WTC11 (cell line): ENCODE measurements around the gene ASS1. TPM values are rescaled to one million over a fixed set of nuclear protein-coding genes. Genes with fewer than 3 reads are reported as not detected.

ENCODE experiments used
- ATAC-seq: fragments of 200-7000 bp; cut with Tn5 transposase; 2 replicates; pipeline ENCODE4 v1.10.0; 2021; ENCODE audit warnings: mild to moderate bottlenecking, moderate library complexity
- CTCF ChIA-PET: fragments of 300-600 bp; sonication (Branson Sonifier 250); formaldehyde crosslinking; loops from one replicate; lab custom pipeline; 2021; ENCODE audit warnings: antibody characterized with exemption; lab: Charles Lee
- POLR2A ChIA-PET: fragments of 350-600 bp; sonication (Branson Sonifier 250); formaldehyde crosslinking; loops from one replicate; lab custom pipeline; 2021; ENCODE audit warnings: antibody characterized with exemption; lab: Charles Lee
- DNase-seq: peaks from one replicate; pipeline ENCODE4 v3.0.0; 2021; ENCODE audit warnings: low spot score
- H3K27ac Mint-ChIP-seq: 2 replicates; pipeline ENCODE4 v1.8.0; 2021; ENCODE audit warnings: mixed read lengths
- H3K27me3 Mint-ChIP-seq: 2 replicates; pipeline ENCODE4 v1.8.0; 2021; ENCODE audit warnings: low read depth, mild to moderate bottlenecking, moderate library complexity, mixed read lengths
- H3K36me3 Mint-ChIP-seq: 2 replicates; pipeline ENCODE4 v1.8.0; 2021; ENCODE audit warnings: mixed read lengths
- H3K4me1 Mint-ChIP-seq: 2 replicates; pipeline ENCODE4 v1.8.0; 2022; ENCODE audit warnings: mixed read lengths
- H3K4me3 Mint-ChIP-seq: 2 replicates; pipeline ENCODE4 v1.8.0; 2021; ENCODE audit warnings: mild to moderate bottlenecking, moderate library complexity, mixed read lengths
- H3K9me3 Mint-ChIP-seq: 2 replicates; pipeline ENCODE4 v1.8.0; 2021; ENCODE audit warnings: mixed read lengths
- ATF1 ChIP-seq: sonication (generic); formaldehyde crosslinking; IDR thresholded peaks from 2 replicates; pipeline ENCODE4 v1.8.1; 2023; ENCODE audit warnings: mild to moderate bottlenecking, moderate library complexity, missing genetic modification reagents
- EMX1 ChIP-seq: fragments of 250-450 bp; sonication (Bioruptor Pico); IDR thresholded peaks from 2 replicates; pipeline ENCODE4 v1.8.0; 2021; ENCODE audit warnings: mild to moderate bottlenecking
- FOXJ3 ChIP-seq: sonication (generic); formaldehyde crosslinking; IDR thresholded peaks from 2 replicates; pipeline ENCODE4 v1.9.0; 2021; ENCODE audit warnings: missing genetic modification reagents, mild to moderate bottlenecking, borderline replicate concordance
- GRHL2 ChIP-seq: fragments of 250-450 bp; sonication (Bioruptor Pico); IDR thresholded peaks from 2 replicates; pipeline ENCODE4 v1.8.0; 2022; ENCODE audit warnings: mild to moderate bottlenecking, moderate library complexity; ENCODE audit not compliant: insufficient replicate concordance, severe bottlenecking
- GTF2I ChIP-seq: fragments of 250-450 bp; sonication (Bioruptor Pico); conservative IDR thresholded peaks from 2 replicates; pipeline ENCODE4 v1.4.0; 2021; ENCODE audit warnings: mild to moderate bottlenecking
- HMGA2 ChIP-seq: fragments of 250-450 bp; sonication (Bioruptor Pico); IDR thresholded peaks from 2 replicates; pipeline ENCODE4 v1.4.0; 2021; ENCODE audit warnings: mild to moderate bottlenecking, moderate library complexity
- IRF2 ChIP-seq: sonication (generic); formaldehyde crosslinking; IDR thresholded peaks from 2 replicates; pipeline ENCODE4 v1.8.0; 2022; ENCODE audit warnings: low read depth, missing genetic modification reagents, borderline replicate concordance
- JAZF1 ChIP-seq: fragments of 250-450 bp; sonication (Bioruptor Pico); IDR thresholded peaks from 2 replicates; pipeline ENCODE4 v1.9.0; 2021; ENCODE audit warnings: moderate library complexity, mild to moderate bottlenecking, inconsistent platforms
- MXD4 ChIP-seq: fragments of 250-450 bp; sonication (Bioruptor Pico); IDR thresholded peaks from 2 replicates; pipeline ENCODE4 v1.8.0; 2021; ENCODE audit warnings: mild to moderate bottlenecking, moderate library complexity, borderline replicate concordance
- NFE2L1 ChIP-seq: sonication (generic); formaldehyde crosslinking; IDR thresholded peaks from 2 replicates; pipeline ENCODE4 v1.8.1; 2023; ENCODE audit warnings: missing genetic modification reagents
- PRRX2 ChIP-seq: fragments of 250-450 bp; sonication (Bioruptor Pico); IDR thresholded peaks from 2 replicates; pipeline ENCODE4 v1.8.0; 2021; ENCODE audit warnings: mild to moderate bottlenecking
- TEAD4 ChIP-seq: sonication (generic); formaldehyde crosslinking; IDR thresholded peaks from 2 replicates; pipeline ENCODE4 v1.8.0; 2022; ENCODE audit warnings: mild to moderate bottlenecking, missing genetic modification reagents
- ZBTB21 ChIP-seq: sonication (generic); formaldehyde crosslinking; IDR thresholded peaks from 2 replicates; pipeline ENCODE4 v1.8.1; 2023; ENCODE audit warnings: mild to moderate bottlenecking, missing genetic modification reagents, borderline replicate concordance
- ZNF138 ChIP-seq: sonication (generic); formaldehyde crosslinking; conservative IDR thresholded peaks from 2 replicates; pipeline ENCODE4 v1.8.1; 2022; ENCODE audit warnings: mild to moderate bottlenecking, moderate library complexity, missing genetic modification reagents
- ZNF263 ChIP-seq: sonication (generic); formaldehyde crosslinking; IDR thresholded peaks from 2 replicates; pipeline ENCODE4 v1.8.1; 2022; ENCODE audit warnings: low read depth, mild to moderate bottlenecking, moderate library complexity, missing genetic modification reagents
- ZNF317 ChIP-seq: sonication (generic); formaldehyde crosslinking; IDR thresholded peaks from 2 replicates; pipeline ENCODE4 v1.8.1; 2023; ENCODE audit warnings: low read depth, mild to moderate bottlenecking, moderate library complexity, missing genetic modification reagents, borderline replicate concordance
- ZNF416 ChIP-seq: fragments of 250-450 bp; sonication (Bioruptor Pico); IDR thresholded peaks from 2 replicates; pipeline ENCODE4 v1.9.0; 2021; ENCODE audit warnings: mild to moderate bottlenecking, inconsistent platforms
- ZNF423 ChIP-seq: fragments of 250-450 bp; sonication (Bioruptor Pico); IDR thresholded peaks from 2 replicates; pipeline ENCODE4 v2.1.2; 2022; ENCODE audit warnings: mild to moderate bottlenecking, moderate library complexity
- total RNA-seq: library from RNA; stranded (reverse); gene quantifications from 3 replicates; pipeline ENCODE4 v1.2.3, GENCODE V29; 2021
- TF ChIP-seq, protein P1 (sequence below): sonication (generic); formaldehyde crosslinking; IDR thresholded peaks from 2 replicates; pipeline ENCODE4 v1.8.1; 2022; ENCODE audit warnings: low read depth, missing genetic modification reagents, borderline replicate concordance
- TF ChIP-seq, protein P2 (sequence below): fragments of 250-450 bp; sonication (Bioruptor Pico); IDR thresholded peaks from 2 replicates; pipeline ENCODE4 v1.9.0; 2021; ENCODE audit warnings: moderate library complexity, mild to moderate bottlenecking, inconsistent platforms, borderline replicate concordance
- TF ChIP-seq, protein P3 (sequence below): sonication (generic); formaldehyde crosslinking; IDR thresholded peaks from 2 replicates; pipeline ENCODE4 v1.8.1; 2023; ENCODE audit warnings: mild to moderate bottlenecking, missing genetic modification reagents

The ASS1 gene
- total RNA-seq, 1 experiment from 2014 or later = 95.7 TPM

DNA sequence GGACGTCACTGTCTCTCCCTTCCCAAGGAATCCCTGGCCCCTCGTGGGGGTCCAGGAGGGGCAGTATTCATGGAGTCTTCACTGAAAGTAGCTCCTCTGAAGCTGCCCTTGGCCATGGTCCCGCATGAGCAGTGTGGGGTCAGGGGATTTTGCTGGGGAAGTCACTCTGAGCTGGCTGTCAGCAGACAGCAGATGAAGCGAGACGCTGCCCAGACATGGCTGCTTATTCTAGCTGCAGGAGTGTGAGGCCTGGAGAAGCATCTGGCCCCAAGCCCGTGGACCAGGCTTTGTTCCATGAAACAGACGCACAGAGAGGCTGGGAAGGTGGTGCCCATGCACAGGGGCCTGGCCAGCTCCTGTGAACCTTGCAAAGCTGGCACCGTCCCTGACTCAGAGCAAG lies 21.5 kb upstream of the ASS1 start:
- no peak overlapping the region for H3K4me3 Mint-ChIP-seq
- H3K27me3 Mint-ChIP-seq = no peaks in the 10 kb centered on the region
- ChIA-PET CTCF (interaction anchor here (1.2 to 4.0 kb wide), 3 partner anchors 11 to 96 kb away, joined by 3 to 20 read pairs (median 10); no protein-coding TSS in a partner anchor), POLR2A (no interaction called here)
- peaks cover 9% of the 10 kb centered on the region for H3K36me3 Mint-ChIP-seq
- no peak overlapping the region for H3K27ac Mint-ChIP-seq
- H3K9me3 Mint-ChIP-seq = peaks cover 9% of the 10 kb centered on the region
- no peak for ATAC-seq
- TF ChIP-seq ZNF138 (CRISPR knock-in tag) = no peak
- TF ChIP-seq GTF2I (CRISPR knock-in tag) = no peak
- no peak for TF ChIP-seq PRRX2 (CRISPR knock-in tag)
- no peak for TF ChIP-seq GRHL2 (CRISPR knock-in tag)
- TF ChIP-seq, protein P1, sequence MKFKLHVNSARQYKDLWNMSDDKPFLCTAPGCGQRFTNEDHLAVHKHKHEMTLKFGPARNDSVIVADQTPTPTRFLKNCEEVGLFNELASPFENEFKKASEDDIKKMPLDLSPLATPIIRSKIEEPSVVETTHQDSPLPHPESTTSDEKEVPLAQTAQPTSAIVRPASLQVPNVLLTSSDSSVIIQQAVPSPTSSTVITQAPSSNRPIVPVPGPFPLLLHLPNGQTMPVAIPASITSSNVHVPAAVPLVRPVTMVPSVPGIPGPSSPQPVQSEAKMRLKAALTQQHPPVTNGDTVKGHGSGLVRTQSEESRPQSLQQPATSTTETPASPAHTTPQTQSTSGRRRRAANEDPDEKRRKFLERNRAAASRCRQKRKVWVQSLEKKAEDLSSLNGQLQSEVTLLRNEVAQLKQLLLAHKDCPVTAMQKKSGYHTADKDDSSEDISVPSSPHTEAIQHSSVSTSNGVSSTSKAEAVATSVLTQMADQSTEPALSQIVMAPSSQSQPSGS (CRISPR knock-in tag) = no peak
- TF ChIP-seq, protein P2, sequence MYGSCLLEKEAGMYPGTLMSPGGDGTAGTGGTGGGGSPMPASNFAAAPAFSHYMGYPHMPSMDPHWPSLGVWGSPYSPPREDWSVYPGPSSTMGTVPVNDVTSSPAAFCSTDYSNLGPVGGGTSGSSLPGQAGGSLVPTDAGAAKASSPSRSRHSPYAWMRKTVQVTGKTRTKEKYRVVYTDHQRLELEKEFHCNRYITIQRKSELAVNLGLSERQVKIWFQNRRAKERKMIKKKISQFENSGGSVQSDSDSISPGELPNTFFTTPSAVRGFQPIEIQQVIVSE (CRISPR knock-in tag) = no peak
- TF ChIP-seq TEAD4 = no peak
- TF ChIP-seq IRF2 (CRISPR knock-in tag) = no peak
- TF ChIP-seq ATF1 (CRISPR knock-in tag) = no peak
- no peak for TF ChIP-seq ZNF423 (CRISPR knock-in tag)
- TF ChIP-seq JAZF1 (CRISPR knock-in tag) = no peak
- no peak for TF ChIP-seq ZNF317 (CRISPR knock-in tag)
- no peak for TF ChIP-seq FOXJ3 (CRISPR knock-in tag)
- TF ChIP-seq NFE2L1 = no peak
- TF ChIP-seq, protein P3, sequence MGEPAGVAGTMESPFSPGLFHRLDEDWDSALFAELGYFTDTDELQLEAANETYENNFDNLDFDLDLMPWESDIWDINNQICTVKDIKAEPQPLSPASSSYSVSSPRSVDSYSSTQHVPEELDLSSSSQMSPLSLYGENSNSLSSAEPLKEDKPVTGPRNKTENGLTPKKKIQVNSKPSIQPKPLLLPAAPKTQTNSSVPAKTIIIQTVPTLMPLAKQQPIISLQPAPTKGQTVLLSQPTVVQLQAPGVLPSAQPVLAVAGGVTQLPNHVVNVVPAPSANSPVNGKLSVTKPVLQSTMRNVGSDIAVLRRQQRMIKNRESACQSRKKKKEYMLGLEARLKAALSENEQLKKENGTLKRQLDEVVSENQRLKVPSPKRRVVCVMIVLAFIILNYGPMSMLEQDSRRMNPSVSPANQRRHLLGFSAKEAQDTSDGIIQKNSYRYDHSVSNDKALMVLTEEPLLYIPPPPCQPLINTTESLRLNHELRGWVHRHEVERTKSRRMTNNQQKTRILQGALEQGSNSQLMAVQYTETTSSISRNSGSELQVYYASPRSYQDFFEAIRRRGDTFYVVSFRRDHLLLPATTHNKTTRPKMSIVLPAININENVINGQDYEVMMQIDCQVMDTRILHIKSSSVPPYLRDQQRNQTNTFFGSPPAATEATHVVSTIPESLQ (CRISPR knock-in tag) = no peak
- TF ChIP-seq ZBTB21 = no peak
- TF ChIP-seq HMGA2 (CRISPR knock-in tag) = no peak
- no peak for TF ChIP-seq ZNF416
- no peak for TF ChIP-seq EMX1
- no peak for TF ChIP-seq ZNF263
- no peak for DNase-seq
- peaks cover 26% of the 10 kb centered on the region for H3K4me1 Mint-ChIP-seq

DNA sequence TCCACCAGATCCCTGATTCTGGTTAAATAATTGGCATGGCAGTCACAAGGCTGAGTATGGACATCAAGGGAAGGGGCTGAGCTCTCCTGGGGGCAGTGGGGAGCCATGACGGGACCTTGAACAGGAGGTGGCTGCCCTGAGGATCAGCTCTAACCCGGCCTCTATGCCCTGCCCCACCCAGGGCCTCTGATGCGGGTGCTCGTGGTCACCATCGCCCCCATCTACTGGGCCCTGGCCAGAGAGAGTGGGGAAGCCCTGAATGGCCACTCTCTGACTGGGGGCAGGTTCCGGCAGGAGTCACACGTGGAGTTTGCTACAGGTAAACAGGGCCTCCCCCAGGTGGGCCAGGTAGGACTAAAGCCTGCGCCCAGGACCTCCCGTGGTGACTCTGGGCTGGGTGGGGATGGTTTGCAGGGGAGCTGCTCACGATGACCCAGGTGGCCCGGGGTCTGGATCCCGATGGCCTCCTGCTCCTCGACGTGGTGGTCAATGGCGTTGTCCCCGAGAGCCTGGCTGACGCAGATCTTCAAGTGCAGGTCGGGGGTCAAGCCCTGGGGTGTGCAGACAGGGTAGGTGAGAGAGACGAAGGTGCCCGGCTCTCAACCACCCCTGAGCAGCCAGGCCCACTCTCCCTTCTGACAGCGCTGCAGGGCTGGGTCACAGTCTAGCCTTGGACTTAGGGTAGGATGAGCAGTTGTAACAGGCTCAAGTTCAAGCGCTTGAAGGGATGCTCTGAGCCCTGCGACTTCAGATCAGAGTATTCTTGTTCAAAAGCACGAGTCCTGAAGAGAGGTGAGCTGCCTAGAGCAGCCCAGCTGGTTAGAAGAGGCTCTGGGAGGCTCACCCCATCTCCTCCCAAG lies 19.9 kb upstream of the ASS1 start:
- ATAC-seq (no peak), DNase-seq (no peak)
- Mint-ChIP-seq H3K36me3 (peaks cover under 1% of the 10 kb centered on the region), H3K27me3 (no peaks in the 10 kb centered on the region), H3K9me3 (no peaks in the 10 kb centered on the region; the same call in 1 of the 2 replicates), H3K27ac (no peak overlapping the region), H3K4me3 (no peak overlapping the region), H3K4me1 (peaks cover 28% of the 10 kb centered on the region)
- CTCF ChIA-PET = no interaction called here
- TF ChIP-seq MXD4 (CRISPR knock-in tag) (no peak), ZNF416 (no peak)
- POLR2A ChIA-PET = no interaction called here
